NT2/D1 (cell line): Measurements from ENCODE around the gene BLID.

Experiments
- DNase-seq: peaks from one replicate; pipeline ENCODE4 v3.0.0-alpha.2; 2011; ENCODE audit warnings: low read depth, low spot score
- H3K27me3 ChIP-seq: 2 replicates; pipeline ENCODE4 v1.6.0; 2011; ENCODE audit warnings: mild to moderate bottlenecking; ENCODE audit not compliant: insufficient read length, insufficient read depth
- H3K36me3 ChIP-seq: 2 replicates; pipeline ENCODE4 v1.6.1; 2011; ENCODE audit warnings: mild to moderate bottlenecking, low read length, mixed read lengths; ENCODE audit not compliant: insufficient read depth, insufficient read length
- H3K4me1 ChIP-seq: 2 replicates; pipeline ENCODE4 v1.5.1; 2011; ENCODE audit not compliant: insufficient read depth, insufficient read length
- H3K4me3 ChIP-seq: 2 replicates; pipeline ENCODE4 v1.5.1; 2011; ENCODE audit warnings: low read depth; ENCODE audit not compliant: insufficient read length
- H3K9ac ChIP-seq: 2 replicates; pipeline ENCODE4 v1.6.0; 2011; ENCODE audit warnings: low read depth; ENCODE audit not compliant: insufficient read length
- H3K9me3 ChIP-seq: 2 replicates; pipeline ENCODE4 v1.5.1; 2011; ENCODE audit warnings: mild to moderate bottlenecking, low read length; ENCODE audit not compliant: insufficient read depth
- SUZ12 ChIP-seq: IDR thresholded peaks from 2 replicates; pipeline ENCODE4 v1.6.1; 2011; ENCODE audit not compliant: insufficient read length, insufficient read depth; ENCODE audit errors: extremely low read depth
- YY1 ChIP-seq: IDR thresholded peaks from 2 replicates; pipeline ENCODE4 v1.6.1; 2011; ENCODE audit not compliant: insufficient read length, insufficient read depth
- ZNF274 ChIP-seq: IDR thresholded peaks from 2 replicates; pipeline ENCODE4 v1.6.1; 2011; ENCODE audit warnings: mild to moderate bottlenecking, low read depth, low read length

The BLID gene

DNA sequence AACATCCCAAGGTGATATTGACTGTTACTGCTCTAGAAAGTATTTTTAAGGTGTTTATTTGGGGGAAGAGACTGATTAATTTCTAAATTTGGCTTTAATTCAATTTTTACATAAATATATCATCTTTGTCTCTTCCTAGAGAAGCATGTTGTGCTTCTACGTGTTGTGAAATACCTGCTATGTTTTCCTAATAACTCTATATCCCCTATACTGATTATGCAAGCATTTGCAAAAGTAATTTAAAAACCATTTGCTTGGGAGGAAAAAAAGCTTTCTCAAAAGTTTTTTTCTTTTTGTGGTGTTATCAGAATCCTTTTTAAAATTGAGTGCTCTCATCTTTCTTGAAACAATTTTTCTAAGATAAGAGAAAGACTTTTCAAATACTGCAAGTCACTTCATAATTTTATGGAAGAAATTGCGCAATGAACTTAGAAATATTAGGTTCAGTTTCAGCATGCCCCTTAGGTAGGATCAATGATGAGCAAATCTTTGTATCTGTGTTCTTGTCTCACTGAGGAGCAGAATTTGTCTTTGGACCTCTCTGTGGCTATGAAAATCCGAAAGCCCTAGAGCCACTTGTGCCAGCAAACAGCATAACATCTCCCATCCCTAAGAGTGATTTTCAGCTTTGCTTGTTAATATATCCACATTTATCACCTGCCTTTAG lies 7.4 kb upstream of the BLID start:
- no peak overlapping the region for H3K9ac ChIP-seq
- no peaks in the 10 kb centered on the region for H3K27me3 ChIP-seq
- no peaks in the 10 kb centered on the region for H3K36me3 ChIP-seq
- H3K4me1 ChIP-seq, result no peaks in the 10 kb centered on the region
- no peak for DNase-seq
- H3K4me3 ChIP-seq, result no peak overlapping the region
- no peaks in the 10 kb centered on the region for H3K9me3 ChIP-seq
- no peak for TF ChIP-seq SUZ12
- no peak for TF ChIP-seq ZNF274
- TF ChIP-seq YY1, result no peak

DNA sequence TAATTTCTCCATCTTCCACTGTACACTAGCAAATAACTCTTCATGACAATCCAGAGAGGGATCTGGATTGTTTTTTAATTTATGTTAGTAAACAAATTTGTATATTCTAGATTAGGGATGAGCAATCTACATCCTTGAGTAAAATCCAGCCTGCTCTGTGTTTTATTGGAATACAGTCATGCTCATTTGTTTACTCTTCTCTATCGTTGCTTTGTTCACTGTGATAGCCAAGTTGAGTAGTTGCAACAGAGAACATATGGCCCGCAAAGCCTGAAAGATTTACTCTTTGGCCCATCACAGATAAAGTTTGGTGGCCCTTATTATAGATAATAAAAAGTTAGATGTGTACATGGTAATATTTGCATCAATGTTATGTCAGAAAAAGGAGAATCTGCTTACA lies 6.2 kb upstream of the BLID start:
- Histone ChIP-seq H3K9ac (no peak overlapping the region), H3K9me3 (no peaks in the 10 kb centered on the region), H3K36me3 (no peaks in the 10 kb centered on the region), H3K4me1 (no peaks in the 10 kb centered on the region), H3K4me3 (no peak overlapping the region), H3K27me3 (no peaks in the 10 kb centered on the region)
- DNase-seq, result no peak
- TF ChIP-seq ZNF274 (no peak), SUZ12 (no peak), YY1 (no peak)

DNA sequence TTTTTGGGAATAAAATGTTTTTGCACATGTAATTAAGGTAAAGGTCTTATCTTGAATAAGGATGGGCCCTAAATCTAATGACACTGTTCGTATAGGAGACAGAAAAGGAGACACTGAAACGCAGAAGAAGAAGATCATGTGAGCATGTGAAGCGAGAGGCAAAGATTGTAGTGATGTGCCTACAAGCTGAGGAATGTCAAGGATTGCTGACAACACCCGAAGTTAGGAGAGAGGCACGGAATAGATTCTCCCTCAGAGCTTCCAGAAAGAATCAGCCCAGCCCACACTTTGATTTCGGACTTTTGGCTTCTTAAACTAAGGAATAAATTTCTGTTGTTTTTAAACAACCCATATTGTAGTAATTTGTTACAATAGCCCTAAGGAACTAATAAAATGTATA lies 4.1 kb upstream of the BLID start:
- H3K36me3 ChIP-seq, result no peaks in the 10 kb centered on the region
- H3K4me3 ChIP-seq, result no peak overlapping the region
- DNase-seq, result no peak
- H3K4me1 ChIP-seq, result no peaks in the 10 kb centered on the region
- no peaks in the 10 kb centered on the region for H3K27me3 ChIP-seq
- no peaks in the 10 kb centered on the region for H3K9me3 ChIP-seq
- H3K9ac ChIP-seq, result no peak overlapping the region
- TF ChIP-seq ZNF274 (no peak), YY1 (no peak), SUZ12 (no peak)

DNA sequence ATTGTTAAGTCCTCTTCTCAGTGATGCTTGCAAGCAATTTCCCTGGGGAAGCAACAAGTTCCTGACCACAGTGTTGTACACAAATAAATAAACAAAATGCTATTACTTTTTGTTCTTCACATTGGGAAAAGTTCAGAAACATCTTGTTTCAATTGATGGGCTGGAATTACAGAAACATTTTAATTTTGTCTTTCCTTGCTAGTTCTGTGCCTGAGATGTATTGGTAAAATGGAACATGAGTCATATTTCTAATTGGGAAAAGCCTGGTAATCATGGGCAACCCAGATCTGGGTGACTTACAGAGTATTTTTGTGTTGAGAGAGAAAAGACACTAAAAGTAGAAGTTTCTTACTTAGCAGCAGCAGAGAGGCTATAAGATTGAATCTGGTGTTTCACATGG lies 576 bp upstream of the BLID start:
- Histone ChIP-seq H3K9me3 (no peaks in the 10 kb centered on the region), H3K36me3 (no peaks in the 10 kb centered on the region), H3K4me3 (no peak overlapping the region), H3K4me1 (no peaks in the 10 kb centered on the region), H3K27me3 (no peaks in the 10 kb centered on the region), H3K9ac (no peak overlapping the region)
- TF ChIP-seq YY1, result no peak
- no peak for TF ChIP-seq ZNF274
- TF ChIP-seq SUZ12, result no peak
- DNase-seq, result no peak

DNA sequence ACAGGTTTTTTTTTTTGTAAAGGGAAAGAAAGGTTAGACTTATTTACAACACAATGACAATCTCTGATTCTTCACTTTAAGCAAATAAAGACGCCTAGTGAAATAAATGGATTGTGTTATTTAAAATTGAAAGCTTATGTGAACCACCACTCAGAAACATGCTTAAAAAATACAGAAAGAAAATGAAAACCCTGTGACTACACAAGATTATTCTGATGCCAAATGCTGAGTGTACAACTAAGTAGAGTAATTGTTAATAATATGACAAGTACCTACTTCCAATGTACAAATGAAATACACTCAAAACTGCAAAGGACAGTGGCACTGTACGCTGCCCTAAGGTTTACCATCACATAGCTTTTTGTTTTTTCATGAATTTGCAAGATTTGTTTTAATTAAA lies 1.0 kb downstream of the BLID start:
- Histone ChIP-seq H3K4me1 (no peaks in the 10 kb centered on the region), H3K27me3 (no peaks in the 10 kb centered on the region), H3K36me3 (no peaks in the 10 kb centered on the region), H3K4me3 (no peak overlapping the region), H3K9me3 (no peaks in the 10 kb centered on the region), H3K9ac (no peak overlapping the region)
- no peak for DNase-seq
- TF ChIP-seq YY1 (no peak), ZNF274 (no peak), SUZ12 (no peak)

DNA sequence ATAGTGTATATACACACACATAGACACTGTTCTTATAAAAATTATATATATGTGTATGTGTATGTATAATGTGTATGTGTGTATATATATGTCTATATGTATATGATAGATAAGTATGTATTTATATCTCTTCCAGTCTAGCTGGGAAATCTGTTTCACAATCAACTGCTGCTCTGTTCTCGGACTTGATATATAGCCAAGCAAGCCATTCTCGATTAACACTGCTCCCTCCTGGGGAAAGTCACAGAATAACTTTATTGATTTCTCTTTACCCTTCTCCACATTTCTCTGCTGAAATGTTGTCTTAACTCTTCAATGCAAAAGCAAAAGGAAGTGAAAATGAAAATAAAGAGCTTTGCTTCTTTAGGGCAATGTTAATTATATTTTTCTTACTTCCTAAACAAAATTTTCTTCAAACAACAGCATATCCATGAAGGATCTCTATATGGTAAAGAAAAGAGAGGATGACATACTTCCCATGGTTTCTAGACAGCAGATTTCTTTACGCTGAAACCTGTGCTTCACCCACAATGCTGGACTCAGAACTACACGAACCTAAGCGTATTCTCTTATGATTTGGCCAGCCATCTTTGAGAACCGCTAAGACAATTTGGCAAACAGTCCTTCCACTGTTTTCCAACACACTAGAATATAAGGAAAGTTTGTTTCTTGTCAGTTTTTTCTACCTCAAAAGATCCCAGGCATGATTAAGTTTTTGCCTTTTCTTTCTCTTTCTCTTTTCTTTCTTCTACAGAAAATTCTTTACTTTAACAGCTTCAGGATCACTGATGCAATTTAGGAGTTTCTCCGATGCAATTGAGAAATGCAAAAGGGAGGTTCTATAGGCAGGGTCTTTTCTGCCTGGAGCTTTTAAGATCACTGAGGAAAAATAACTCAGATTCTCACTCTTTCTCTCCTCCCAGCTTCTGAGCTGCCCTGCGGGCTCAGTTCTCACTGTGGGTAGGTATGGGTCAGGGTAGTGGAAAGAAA lies 1.9 kb downstream of the BLID start:
- no peak for TF ChIP-seq YY1
- no peak for TF ChIP-seq ZNF274
- TF ChIP-seq SUZ12, result no peak
- Histone ChIP-seq H3K4me3 (no peak overlapping the region), H3K36me3 (no peaks in the 10 kb centered on the region)

DNA sequence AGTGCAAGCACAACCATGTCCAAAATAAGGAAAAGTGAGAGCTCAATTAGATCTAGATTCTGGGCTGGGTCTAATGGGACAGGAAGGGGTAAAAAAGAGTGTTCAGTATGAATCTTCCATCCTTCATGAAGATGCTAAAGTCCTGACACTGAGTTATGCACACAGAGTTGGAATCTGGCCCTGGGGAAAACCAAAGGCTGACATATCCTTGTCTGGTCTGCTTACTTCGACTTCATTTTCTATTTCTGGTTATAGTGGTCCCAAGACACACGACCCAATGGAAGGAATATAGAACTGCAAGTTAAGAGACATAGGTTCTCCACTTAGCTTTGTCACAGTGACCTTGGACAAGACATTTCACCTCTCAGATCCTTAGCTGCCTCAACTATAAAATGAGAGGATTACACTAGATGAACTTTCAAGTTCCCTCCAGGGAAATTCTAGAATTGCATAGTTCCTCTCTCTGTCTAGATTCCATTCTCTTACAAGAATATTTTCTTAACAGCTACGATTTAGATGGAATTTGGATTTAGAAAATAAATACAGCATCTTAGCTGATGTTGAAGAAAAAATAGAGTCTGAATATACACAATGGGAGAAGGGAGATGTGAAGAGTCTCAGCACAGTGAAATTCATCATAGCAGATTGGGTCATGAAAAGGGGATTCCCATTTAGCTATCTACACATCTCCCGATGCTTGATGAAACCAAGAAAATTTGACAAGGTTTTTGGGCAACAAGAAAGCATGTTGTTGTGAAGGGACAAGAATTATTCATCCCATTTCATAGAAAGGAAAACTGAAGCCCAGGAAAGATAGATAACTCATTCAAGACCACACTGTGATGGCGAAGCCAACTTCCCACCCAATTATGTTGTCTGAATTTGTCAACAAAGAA lies 3.3 kb downstream of the BLID start:
- TF ChIP-seq YY1 (no peak), SUZ12 (no peak), ZNF274 (no peak)
- H3K9ac ChIP-seq, result no peak overlapping the region
- no peaks in the 10 kb centered on the region for H3K9me3 ChIP-seq
- no peaks in the 10 kb centered on the region for H3K4me1 ChIP-seq
- DNase-seq, result no peak
- no peak overlapping the region for H3K4me3 ChIP-seq
- H3K36me3 ChIP-seq, result no peaks in the 10 kb centered on the region
- no peaks in the 10 kb centered on the region for H3K27me3 ChIP-seq

More for the DNA sequence above, 1.9 kb downstream of the BLID start:
- no peak overlapping the region for H3K9ac ChIP-seq
- no peak for DNase-seq
- H3K4me1 ChIP-seq, result no peaks in the 10 kb centered on the region
- H3K27me3 ChIP-seq, result no peaks in the 10 kb centered on the region
- H3K9me3 ChIP-seq, result no peaks in the 10 kb centered on the region
